ENCODE results near the gene NIBAN1. TPM values are rescaled to one million over a fixed set of nuclear protein-coding genes. Genes with fewer than 3 reads are reported as not detected.
"Not testable (repeated sequence)": the region's sequence is repeated elsewhere in the genome, so short reads cannot be mapped to it uniquely, and the experiment has no call there.

Gene NIBAN1
- polyA plus RNA-seq, 1 donor from 2014 or later, result 0.09 TPM

GRCh38 chr1:185008838-185009237 lies 34.5 kb upstream of the NIBAN1 start:
- Histone ChIP-seq H3K27me3 (ENCODE audit: insufficient read depth, low read depth, low read length) (peaks cover 10% of the 10 kb centered on the region), H3F3A (ENCODE audit: insufficient read depth, low read length, poor library complexity, severe bottlenecking) (no peaks in the 10 kb centered on the region), H3K4me2 (ENCODE audit: low read length) (peak overlapping the region; percentile 59), H3K27ac (ENCODE audit: low read length) (peak overlapping the region; percentile 68), H3K4me3 (ENCODE audit: low read length) (peak overlapping the region; percentile 45), H2AFZ (ENCODE audit: low read depth, low read length) (no peak overlapping the region), H3K79me2 (replicated peaks; ENCODE audit: insufficient read depth, low read length) (no peaks in the 10 kb centered on the region), H3K9ac (ENCODE audit: low read length) (no peak overlapping the region), H4K20me1 (ENCODE audit: insufficient read depth) (no peaks in the 10 kb centered on the region), H3K9me2 (ENCODE audit: insufficient read depth, low read length) (no peaks in the 10 kb centered on the region), H3K36me3 (ENCODE audit: insufficient read depth, low read length) (no peaks in the 10 kb centered on the region), H3K9me3 (ENCODE audit: low read length) (no peaks in the 10 kb centered on the region)
- TF ChIP-seq EP300 (conservative IDR thresholded peaks at IDR 0.05; ENCODE audit: poor library complexity, severe bottlenecking) (peak; percentile 84), POLR2AphosphoS5 (IDR thresholded peaks at IDR 0.05) (peak; percentile 95), MXI1 (conservative IDR thresholded peaks at IDR 0.05; ENCODE audit: poor library complexity, severe bottlenecking) (no peak), REST (IDR thresholded peaks at IDR 0.05; ENCODE audit: borderline replicate concordance) (peak; percentile 76)

GRCh38 chr1:185001312-185001880 lies 27.1 kb upstream of the NIBAN1 start:
- not testable (repeated sequence) for H3F3A ChIP-seq (ENCODE audit: insufficient read depth, low read length, poor library complexity, severe bottlenecking); H3K9me3 ChIP-seq (ENCODE audit: low read length); H3K4me3 ChIP-seq (ENCODE audit: low read length); H3K36me3 ChIP-seq (ENCODE audit: insufficient read depth, low read length); H3K27ac ChIP-seq (ENCODE audit: low read length); H3K79me2 ChIP-seq (replicated peaks; ENCODE audit: insufficient read depth, low read length); H2AFZ ChIP-seq (ENCODE audit: low read depth, low read length); H3K27me3 ChIP-seq (ENCODE audit: insufficient read depth, low read depth, low read length); H3K4me2 ChIP-seq (ENCODE audit: low read length); H3K9me2 ChIP-seq (ENCODE audit: insufficient read depth, low read length); H3K9ac ChIP-seq (ENCODE audit: low read length); H4K20me1 ChIP-seq (ENCODE audit: insufficient read depth)

GRCh38 chr1:184999974-185000373 lies 25.7 kb upstream of the NIBAN1 start:
- H3K4me2 ChIP-seq (ENCODE audit: low read length); H3K9me3 ChIP-seq (ENCODE audit: low read length); H3K79me2 ChIP-seq (replicated peaks; ENCODE audit: insufficient read depth, low read length); H3K36me3 ChIP-seq (ENCODE audit: insufficient read depth, low read length); H3K27me3 ChIP-seq (ENCODE audit: insufficient read depth, low read depth, low read length); H2AFZ ChIP-seq (ENCODE audit: low read depth, low read length); H3K4me3 ChIP-seq (ENCODE audit: low read length); H4K20me1 ChIP-seq (ENCODE audit: insufficient read depth); H3K9me2 ChIP-seq (ENCODE audit: insufficient read depth, low read length); H3K9ac ChIP-seq (ENCODE audit: low read length); H3K27ac ChIP-seq (ENCODE audit: low read length); H3F3A ChIP-seq (ENCODE audit: insufficient read depth, low read length, poor library complexity, severe bottlenecking): not testable (repeated sequence)

GRCh38 chr1:184994301-184994700 lies 20.0 kb upstream of the NIBAN1 start:
- Histone ChIP-seq H3K27ac (ENCODE audit: low read length) (no peak overlapping the region), H3K9ac (ENCODE audit: low read length) (no peak overlapping the region), H3K36me3 (ENCODE audit: insufficient read depth, low read length) (no peaks in the 10 kb centered on the region), H3F3A (ENCODE audit: insufficient read depth, low read length, poor library complexity, severe bottlenecking) (no peaks in the 10 kb centered on the region), H3K9me2 (ENCODE audit: insufficient read depth, low read length) (no peaks in the 10 kb centered on the region), H3K4me2 (ENCODE audit: low read length) (no peak overlapping the region), H3K27me3 (ENCODE audit: insufficient read depth, low read depth, low read length) (no peaks in the 10 kb centered on the region), H3K9me3 (ENCODE audit: low read length) (no peaks in the 10 kb centered on the region), H3K4me3 (ENCODE audit: low read length) (no peak overlapping the region), H2AFZ (ENCODE audit: low read depth, low read length) (no peak overlapping the region), H4K20me1 (ENCODE audit: insufficient read depth) (no peaks in the 10 kb centered on the region), H3K79me2 (replicated peaks; ENCODE audit: insufficient read depth, low read length) (no peaks in the 10 kb centered on the region)
- TF ChIP-seq REST (IDR thresholded peaks at IDR 0.05; ENCODE audit: borderline replicate concordance), result no peak
- no peak for TF ChIP-seq SMC3 (conservative IDR thresholded peaks at IDR 0.05; ENCODE audit: poor library complexity)
- TF ChIP-seq POLR2AphosphoS5 (IDR thresholded peaks at IDR 0.05), result no peak
- TF ChIP-seq TAF1 (IDR thresholded peaks at IDR 0.05; ENCODE audit: low read depth), result no peak
- TF ChIP-seq CTCF (IDR thresholded peaks at IDR 0.05; ENCODE audit: poor library complexity, severe bottlenecking), result no peak
- TF ChIP-seq RAD21 (conservative IDR thresholded peaks at IDR 0.05), result no peak
- TF ChIP-seq EZH2 (IDR thresholded peaks at IDR 0.05; ENCODE audit: borderline replicate concordance, insufficient read depth, low read length, poor library complexity, severe bottlenecking), result no peak
- TF ChIP-seq MXI1 (conservative IDR thresholded peaks at IDR 0.05; ENCODE audit: poor library complexity, severe bottlenecking), result no peak
- no peak for TF ChIP-seq EP300 (conservative IDR thresholded peaks at IDR 0.05; ENCODE audit: poor library complexity, severe bottlenecking)

Measured in neural cell (in vitro differentiated cells).